ENCODE data around the gene HMCN2. TPM values are rescaled to one million over a fixed set of nuclear protein-coding genes. Genes with fewer than 3 reads are reported as not detected.

HMCN2 gene
- total RNA-seq, 1 experiment from 2014 or later: not detected

DNA sequence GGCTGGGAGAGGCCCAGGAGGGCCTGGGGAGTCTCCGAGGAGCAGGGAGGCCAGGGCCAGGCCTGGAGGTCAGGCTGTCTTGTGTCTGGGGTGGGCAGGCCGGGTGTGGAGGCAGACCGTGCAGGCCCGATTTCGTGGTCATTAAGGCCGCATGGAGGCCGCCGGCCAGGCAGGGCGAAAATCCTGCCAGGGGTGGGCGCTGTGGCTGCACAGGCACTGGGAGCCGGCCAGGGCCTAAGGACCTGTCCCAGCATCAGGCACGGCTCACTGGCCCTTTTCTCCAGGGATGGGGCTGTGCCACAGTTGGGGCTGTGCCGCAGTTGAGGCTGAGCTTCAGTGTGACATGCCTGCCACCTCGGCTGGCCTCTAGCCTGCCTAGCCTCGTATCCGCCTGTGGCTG, 215.1 kb downstream of the HMCN2 start:
- TF ChIP-seq, protein P1, sequence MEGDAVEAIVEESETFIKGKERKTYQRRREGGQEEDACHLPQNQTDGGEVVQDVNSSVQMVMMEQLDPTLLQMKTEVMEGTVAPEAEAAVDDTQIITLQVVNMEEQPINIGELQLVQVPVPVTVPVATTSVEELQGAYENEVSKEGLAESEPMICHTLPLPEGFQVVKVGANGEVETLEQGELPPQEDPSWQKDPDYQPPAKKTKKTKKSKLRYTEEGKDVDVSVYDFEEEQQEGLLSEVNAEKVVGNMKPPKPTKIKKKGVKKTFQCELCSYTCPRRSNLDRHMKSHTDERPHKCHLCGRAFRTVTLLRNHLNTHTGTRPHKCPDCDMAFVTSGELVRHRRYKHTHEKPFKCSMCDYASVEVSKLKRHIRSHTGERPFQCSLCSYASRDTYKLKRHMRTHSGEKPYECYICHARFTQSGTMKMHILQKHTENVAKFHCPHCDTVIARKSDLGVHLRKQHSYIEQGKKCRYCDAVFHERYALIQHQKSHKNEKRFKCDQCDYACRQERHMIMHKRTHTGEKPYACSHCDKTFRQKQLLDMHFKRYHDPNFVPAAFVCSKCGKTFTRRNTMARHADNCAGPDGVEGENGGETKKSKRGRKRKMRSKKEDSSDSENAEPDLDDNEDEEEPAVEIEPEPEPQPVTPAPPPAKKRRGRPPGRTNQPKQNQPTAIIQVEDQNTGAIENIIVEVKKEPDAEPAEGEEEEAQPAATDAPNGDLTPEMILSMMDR (IDR thresholded peaks at IDR 0.05; ENCODE audit: unreplicated experiment): no peak
- no peaks in the 10 kb centered on the region for H3K9me3 Mint-ChIP-seq (ENCODE audit: unreplicated experiment)
- H3K27ac Mint-ChIP-seq (ENCODE audit: low read depth, unreplicated experiment): no peak overlapping the region
- H3K4me3 Mint-ChIP-seq (ENCODE audit: unreplicated experiment): no peak overlapping the region
- no peak for DNase-seq (ENCODE audit: unreplicated experiment)
- intact Hi-C loops (cut with micrococcal nuclease): loop anchor here (10.0 kb wide), 1 partner anchor 94 kb away; the partner anchor contains the start of gene FUBP3
- ChIA-PET CTCF (interaction anchor here (0.5 to 0.7 kb wide), 3 partner anchors 201 to 433 kb away, joined by 3 to 4 read pairs (median 3); no protein-coding TSS in a partner anchor), POLR2A (interaction anchor here (0.5 to 0.7 kb wide), 3 partner anchors 38 to 310 kb away, joined by 3 read pairs; no protein-coding TSS in a partner anchor)
- H3K27me3 Mint-ChIP-seq (ENCODE audit: insufficient read depth, unreplicated experiment): no peaks in the 10 kb centered on the region
- no peaks in the 10 kb centered on the region for H3K4me1 Mint-ChIP-seq (ENCODE audit: insufficient read depth, unreplicated experiment)
- peaks cover 76% of the 10 kb centered on the region for H3K36me3 Mint-ChIP-seq (ENCODE audit: insufficient read depth, unreplicated experiment)
- no TSS peak for BruUV-seq (replicated peaks)

DNA sequence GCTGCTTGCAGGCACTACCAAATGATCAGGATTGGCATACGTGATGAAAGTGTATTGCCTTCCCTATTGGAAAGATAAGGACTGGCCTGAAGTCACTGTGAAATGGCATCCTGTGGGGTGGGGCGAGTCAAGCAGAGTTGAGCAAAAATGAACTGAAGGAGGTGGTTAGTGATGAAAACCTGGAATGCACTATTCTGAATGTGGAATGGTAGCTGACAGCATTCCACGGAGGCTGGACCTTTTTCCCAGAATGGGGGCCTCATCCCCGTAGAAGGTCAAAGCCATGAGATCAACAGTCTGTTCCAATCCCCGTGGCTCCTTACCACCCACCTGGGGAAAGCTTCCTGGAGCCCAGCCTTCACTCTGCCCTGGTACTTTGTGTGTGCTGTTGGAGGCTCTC, 216.9 kb downstream of the HMCN2 start:
- Mint-ChIP-seq H3K4me1 (ENCODE audit: insufficient read depth, unreplicated experiment) (no peaks in the 10 kb centered on the region), H3K27me3 (ENCODE audit: insufficient read depth, unreplicated experiment) (no peaks in the 10 kb centered on the region), H3K27ac (ENCODE audit: low read depth, unreplicated experiment) (no peak overlapping the region), H3K4me3 (ENCODE audit: unreplicated experiment) (no peak overlapping the region), H3K9me3 (ENCODE audit: unreplicated experiment) (no peaks in the 10 kb centered on the region), H3K36me3 (ENCODE audit: insufficient read depth, unreplicated experiment) (peaks cover 71% of the 10 kb centered on the region)
- intact Hi-C loops (cut with micrococcal nuclease): loop anchor here (10.0 kb wide), 1 partner anchor 92 kb away; the partner anchor contains the start of gene FUBP3
- TF ChIP-seq, protein P1 (IDR thresholded peaks at IDR 0.05; ENCODE audit: unreplicated experiment): no peak
- BruUV-seq (replicated peaks): no TSS peak
- DNase-seq (ENCODE audit: unreplicated experiment): no peak
- CTCF ChIA-PET: interaction anchor here (0.8 kb wide), 1 partner anchor 200 kb away, joined by 3 read pairs; no protein-coding TSS in a partner anchor
- POLR2A ChIA-PET: interaction anchor here (0.5 kb wide), 1 partner anchor 97 kb away, joined by 3 read pairs; the partner anchor contains the start of gene FUBP3

DNA sequence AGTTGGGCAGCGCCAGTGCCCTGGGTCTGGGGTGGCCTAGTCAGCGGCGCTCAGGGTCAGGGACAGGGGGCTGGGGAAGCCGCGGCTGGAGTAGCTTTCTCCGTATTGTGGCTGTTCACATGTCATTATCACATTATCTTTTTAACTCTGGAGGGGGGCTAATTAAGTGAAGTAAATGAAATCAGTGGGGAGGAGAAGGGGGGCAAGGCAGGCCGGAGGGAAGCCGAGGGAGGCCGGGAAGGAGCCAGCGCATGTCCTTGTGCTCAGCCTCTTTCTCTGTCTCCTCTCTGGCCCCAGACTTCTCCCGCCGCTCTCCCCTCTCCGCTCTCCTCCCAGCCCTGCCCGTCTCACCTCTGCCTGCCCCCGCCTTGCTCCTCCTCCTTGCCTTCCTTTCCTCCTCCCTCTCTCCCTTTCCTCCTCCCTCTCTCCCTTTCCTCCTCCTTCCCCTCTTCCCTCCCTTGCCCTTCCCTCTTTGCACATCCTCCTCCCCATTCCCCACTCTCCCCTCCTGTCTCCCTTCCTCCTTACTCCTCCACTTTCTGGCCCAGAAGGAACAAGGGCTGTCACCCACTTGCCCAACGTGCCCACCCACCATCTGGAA, 217.9 kb downstream of the HMCN2 start:
- intact Hi-C loops (cut with micrococcal nuclease): loop anchor here (10.0 kb wide), 1 partner anchor 91 kb away; the partner anchor contains the start of gene FUBP3
- CTCF ChIA-PET: interaction anchor here (0.6 kb wide), 2 partner anchors 415 to 866 kb away, joined by 3 read pairs; no protein-coding TSS in a partner anchor
- Mint-ChIP-seq H3K27me3 (ENCODE audit: insufficient read depth, unreplicated experiment) (no peaks in the 10 kb centered on the region), H3K27ac (ENCODE audit: low read depth, unreplicated experiment) (no peak overlapping the region), H3K4me1 (ENCODE audit: insufficient read depth, unreplicated experiment) (no peaks in the 10 kb centered on the region), H3K36me3 (ENCODE audit: insufficient read depth, unreplicated experiment) (peaks cover 77% of the 10 kb centered on the region), H3K4me3 (ENCODE audit: unreplicated experiment) (no peak overlapping the region), H3K9me3 (ENCODE audit: unreplicated experiment) (no peaks in the 10 kb centered on the region)
- no peak for DNase-seq (ENCODE audit: unreplicated experiment)
- POLR2A ChIA-PET: no interaction called here
- BruUV-seq (replicated peaks): no TSS peak
- TF ChIP-seq, protein P1 (IDR thresholded peaks at IDR 0.05; ENCODE audit: unreplicated experiment): no peak

Other genes with a start within 250 kb of the HMCN2 start
- gene FNBP1, start 222.6 kb upstream of the HMCN2 start, total RNA-seq (2022): 24.4 and 26.6 TPM in 2 replicates
- 32.9 and 41.8 TPM in 2 replicates for gene GPR107, start 211.9 kb upstream of the HMCN2 start, total RNA-seq (2022)
- gene NCS1, start 93.4 kb upstream of the HMCN2 start, total RNA-seq (2022): 27.8 and 41.3 TPM in 2 replicates
- 204 and 299 TPM in 2 replicates for gene ASS1, start 179.2 kb downstream of the HMCN2 start, total RNA-seq (2022)